GM21528 (cell line): ENCODE data around the gene GMDS.

Experiments used
- ATAC-seq: cut with Tn5 transposase; IDR thresholded peaks from one replicate; pipeline ENCODE4 v1.9.1; 2021; ENCODE audit warnings: mild to moderate bottlenecking, moderate library complexity; ENCODE audit not compliant: unreplicated experiment, low FRiP score

The GMDS gene

GRCh38 chr6:1915226-1915625 is 330.2 kb downstream of the GMDS start:
- no peak for ATAC-seq

GRCh38 chr6:1913577-1913976 is 331.8 kb downstream of the GMDS start:
- no peak for ATAC-seq

- ATAC-seq, result no peak
Measured at GRCh38 chr6:1912731-1913130, 332.7 kb downstream of the GMDS start.

GRCh38 chr6:1911474-1911873 is 333.9 kb downstream of the GMDS start:
- ATAC-seq, result no peak

- ATAC-seq, result no peak
Measured at GRCh38 chr6:1910621-1911407, 334.6 kb downstream of the GMDS start.

GRCh38 chr6:1908784-1909183 is 336.6 kb downstream of the GMDS start:
- ATAC-seq, result no peak

- no peak for ATAC-seq
Measured at GRCh38 chr6:1906609-1907008, 338.8 kb downstream of the GMDS start.

- no peak for ATAC-seq
Measured at GRCh38 chr6:1906014-1906413, 339.4 kb downstream of the GMDS start.

- no peak for ATAC-seq
Measured at GRCh38 chr6:1904898-1905297, 340.5 kb downstream of the GMDS start.

GRCh38 chr6:1904466-1904799 is 341.0 kb downstream of the GMDS start:
- no peak for ATAC-seq

GRCh38 chr6:1903780-1904465 is 341.5 kb downstream of the GMDS start:
- ATAC-seq, result no peak

GRCh38 chr6:1901556-1901955 is 343.8 kb downstream of the GMDS start:
- ATAC-seq, result no peak

- ATAC-seq, result no peak
Measured at GRCh38 chr6:1896897-1897296, 348.5 kb downstream of the GMDS start.

GRCh38 chr6:1895721-1896120 is 349.7 kb downstream of the GMDS start:
- ATAC-seq, result no peak

- no peak for ATAC-seq
Measured at GRCh38 chr6:1894954-1895353, 350.5 kb downstream of the GMDS start.

- ATAC-seq, result no peak
Measured at GRCh38 chr6:1893470-1894130, 351.8 kb downstream of the GMDS start.

- no peak for ATAC-seq
Measured at GRCh38 chr6:1892716-1893115, 352.7 kb downstream of the GMDS start.

- no peak for ATAC-seq
Measured at GRCh38 chr6:1890987-1891386, 354.4 kb downstream of the GMDS start.

- no peak for ATAC-seq
Measured at GRCh38 chr6:1890071-1890470, 355.3 kb downstream of the GMDS start.

GRCh38 chr6:1885576-1886011 is 359.8 kb downstream of the GMDS start:
- no peak for ATAC-seq

- no peak for ATAC-seq
Measured at GRCh38 chr6:1884313-1884712, 361.1 kb downstream of the GMDS start.

GRCh38 chr6:1878330-1878729 is 367.1 kb downstream of the GMDS start:
- no peak for ATAC-seq
